HEK293 (cell line): ENCODE results near the gene CDK5R2.
A peak's percentile ranks its signal among the peaks of the same experiment; 100 is the strongest.

Source experiments
- CTCF ChIA-PET: fragments of 350-600 bp; formaldehyde crosslinking; extraction: SDS; loops from one replicate; lab custom pipeline; 2021; ENCODE audit warnings: antibody characterized with exemption; lab: Yijun Ruan, JAX
- POLR2A ChIA-PET: fragments of 300-600 bp; formaldehyde crosslinking; extraction: SDS; loops from one replicate; lab custom pipeline; 2020; ENCODE audit warnings: antibody characterized with exemption, inconsistent platforms; lab: Yijun Ruan, JAX
- H3K27ac ChIP-seq: fragments of 200-500 bp; sonication (Bioruptor generic); 2 replicates; pipeline ENCODE4 v1.5.1; 2014; ENCODE audit warnings: low read depth, low read length, control low read depth, inconsistent platforms; ENCODE audit errors: extremely low read depth
- H3K36me3 ChIP-seq, 2 experiments: fragments of 200-500 bp in 1 of 2; sonication (Bioruptor generic) in 1 of 2; 1 replicate in 1 of 2; 2 replicates in 1 of 2; pipeline ENCODE4 v1.5.1; 2014 to 2017; ENCODE audit warnings: inconsistent platforms in 2 of 2, low read length in 2 of 2; ENCODE audit not compliant: control insufficient read depth in 2 of 2, insufficient read depth in 1 of 2
- H3K4me1 ChIP-seq: fragments of 200-500 bp; sonication (Bioruptor generic); 2 replicates; pipeline ENCODE4 v1.5.1; 2014; ENCODE audit warnings: mild to moderate bottlenecking, low read length, inconsistent platforms; ENCODE audit not compliant: control insufficient read depth, insufficient read depth
- H3K4me3 ChIP-seq: 2 replicates; pipeline ENCODE4 v1.5.1; 2011; ENCODE audit warnings: low read depth, mild to moderate bottlenecking, control low read depth, low read length, moderate library complexity
- H3K9me3 ChIP-seq: fragments of 200-500 bp; sonication (Bioruptor generic); 2 replicates; pipeline ENCODE4 v1.5.1; 2014; ENCODE audit warnings: low read depth, low read length, inconsistent platforms; ENCODE audit not compliant: control insufficient read depth, insufficient read depth
- GLIS1 ChIP-seq: fragments of 450-650 bp; formaldehyde crosslinking; IDR thresholded peaks from 2 replicates; pipeline ENCODE4 v1.5.1; 2016; ENCODE audit warnings: missing biosample characterization, missing genetic modification characterization
- HOXA7 ChIP-seq: sonication (generic); formaldehyde crosslinking; IDR thresholded peaks from 2 replicates; pipeline ENCODE4 v1.8.1; 2022; ENCODE audit warnings: missing genetic modification reagents, borderline replicate concordance
- KLF1 ChIP-seq: fragments of 450-650 bp; formaldehyde crosslinking; IDR thresholded peaks from 2 replicates; pipeline ENCODE4 v1.5.1; 2016; ENCODE audit warnings: missing biosample characterization, missing genetic modification characterization
- KLF17 ChIP-seq: fragments of 450-650 bp; formaldehyde crosslinking; IDR thresholded peaks from 2 replicates; pipeline ENCODE4 v1.5.1; 2016; ENCODE audit warnings: missing biosample characterization, missing genetic modification characterization
- PATZ1 ChIP-seq: fragments of 450-650 bp; formaldehyde crosslinking; IDR thresholded peaks from 2 replicates; pipeline ENCODE4 v1.5.1; 2016; ENCODE audit warnings: missing biosample characterization, missing genetic modification characterization
- SCRT1 ChIP-seq: fragments of 450-650 bp; formaldehyde crosslinking; IDR thresholded peaks from 2 replicates; pipeline ENCODE4 v1.5.1; 2016; ENCODE audit warnings: missing biosample characterization, missing genetic modification characterization, borderline replicate concordance
- TRIM28 ChIP-seq: IDR thresholded peaks from 2 replicates; pipeline ENCODE4 v1.6.1; 2011; ENCODE audit warnings: low read length, control low read depth, borderline replicate concordance
- ZBTB48 ChIP-seq: fragments of 450-650 bp; formaldehyde crosslinking; IDR thresholded peaks from 2 replicates; pipeline ENCODE4 v1.5.1; 2016; ENCODE audit warnings: missing biosample characterization, missing genetic modification characterization
- ZBTB7A ChIP-seq: fragments of 450-650 bp; formaldehyde crosslinking; IDR thresholded peaks from 2 replicates; pipeline ENCODE4 v1.5.1; 2016; ENCODE audit warnings: low read depth, missing biosample characterization, missing genetic modification characterization
- ZNF16 ChIP-seq: fragments of 450-650 bp; formaldehyde crosslinking; IDR thresholded peaks from 2 replicates; pipeline ENCODE4 v1.5.1; 2016; ENCODE audit warnings: low read depth, missing biosample characterization, missing genetic modification characterization
- ZNF211 ChIP-seq: fragments of 450-650 bp; formaldehyde crosslinking; IDR thresholded peaks from 2 replicates; pipeline ENCODE4 v1.5.1; 2016; ENCODE audit warnings: low read depth, missing biosample characterization, missing genetic modification characterization
- ZNF324 ChIP-seq: fragments of 450-650 bp; formaldehyde crosslinking; IDR thresholded peaks from 2 replicates; pipeline ENCODE4 v1.5.1; 2016; ENCODE audit warnings: missing biosample characterization, missing genetic modification characterization
- ZNF391 ChIP-seq: fragments of 450-650 bp; formaldehyde crosslinking; IDR thresholded peaks from 2 replicates; pipeline ENCODE4 v1.5.1; 2016; ENCODE audit warnings: low read depth, missing biosample characterization, missing genetic modification characterization, borderline replicate concordance
- ZNF518A ChIP-seq: fragments of 450-650 bp; formaldehyde crosslinking; conservative IDR thresholded peaks from 2 replicates; pipeline ENCODE4 v1.5.1; 2016; ENCODE audit warnings: low read depth, missing biosample characterization, missing genetic modification characterization
- ZNF600 ChIP-seq: fragments of 450-650 bp; formaldehyde crosslinking; IDR thresholded peaks from 2 replicates; pipeline ENCODE4 v1.5.1; 2016; ENCODE audit warnings: missing biosample characterization, missing genetic modification characterization
- ZNF621 ChIP-seq: fragments of 450-650 bp; formaldehyde crosslinking; IDR thresholded peaks from 2 replicates; pipeline ENCODE4 v1.5.1; 2017; ENCODE audit warnings: missing biosample characterization, missing genetic modification characterization
- ZNF645 ChIP-seq: fragments of 450-650 bp; formaldehyde crosslinking; IDR thresholded peaks from 2 replicates; pipeline ENCODE4; 2016; ENCODE audit warnings: missing biosample characterization, missing genetic modification characterization
- ZNF658 ChIP-seq: fragments of 450-650 bp; formaldehyde crosslinking; IDR thresholded peaks from 2 replicates; pipeline ENCODE4; 2016; ENCODE audit warnings: missing biosample characterization, missing genetic modification characterization

The CDK5R2 gene

GRCh38 chr2:218979846-218980734 lies 20.6 kb downstream of the CDK5R2 start (continued):
- TF ChIP-seq ZNF518A (tag by site-specific recombination), result no peak
- peak; percentile 51 for TF ChIP-seq PATZ1 (tag by site-specific recombination)
- TF ChIP-seq ZNF600, result peak; percentile 46; the same call in 1 of the 2 replicates
- TF ChIP-seq KLF17 (tag by site-specific recombination), result peak; percentile 62; the same call in 1 of the 2 replicates
- no peak for TF ChIP-seq ZNF324 (tag by site-specific recombination)
- TF ChIP-seq ZNF211, result no peak
- TF ChIP-seq ZBTB7A (tag by site-specific recombination), result no peak
- no peak for TF ChIP-seq ZNF16
- TF ChIP-seq ZNF645, result no peak
- peak; percentile 64; the same call in 1 of the 2 replicates for TF ChIP-seq ZBTB48
- TF ChIP-seq ZNF658 (tag by site-specific recombination), result no peak
- TF ChIP-seq TRIM28, result peak; percentile 34; the same call in 1 of the 2 replicates
- TF ChIP-seq HOXA7 (CRISPR knock-in tag), result no peak
- TF ChIP-seq ZNF391, result 0 out of 2 replicates have a peak, but pooled peaks have one; percentile 49
- 0 out of 2 replicates have a peak, but pooled peaks have one; percentile 21 for TF ChIP-seq GLIS1 (tag by site-specific recombination)

GRCh38 chr2:218980735-218981389 lies 21.4 kb downstream of the CDK5R2 start:
- ChIA-PET POLR2A (no interaction called here), CTCF (interaction anchor here (0.5 to 4.2 kb wide), 69 partner anchors 7 to 538 kb away, joined by 3 to 65 read pairs (median 4); partner anchors contain the start of gene CRYBA2)
- H3K27ac ChIP-seq, result no peak overlapping the region
- H3K36me3 ChIP-seq, result no peaks in the 10 kb centered on the region
- H3K9me3 ChIP-seq, result no peaks in the 10 kb centered on the region
- 0 out of 2 replicates have a peak, but pooled peaks cover 2% of the 10 kb centered on the region for H3K4me1 ChIP-seq
- H3K4me3 ChIP-seq, result no peak overlapping the region
- TF ChIP-seq KLF1 (peak; percentile 83), ZNF621 (tag by site-specific recombination) (no peak), SCRT1 (tag by site-specific recombination) (no peak)
- TF ChIP-seq, all 188 proteins: peak for 1
